Activated CD4-positive, alpha-beta T cell treated with anti-CD3 and anti-CD28 coated beads, Interleukin-2, amount 50 U/mL, for 4 hours (primary cell): ENCODE data around the gene MROH2A.

Experiments
- DNase-seq, 2 experiments: peaks; one replicate each; pipeline ENCODE4 v3.0.0-alpha.2; 2020

MROH2A gene

GRCh38 chr2:233764264-233764663 is 13.9 kb upstream of the MROH2A start:
- DNase-seq = no peak

GRCh38 chr2:233764761-233765160 is 13.4 kb upstream of the MROH2A start:
- no peak for DNase-seq

- DNase-seq = no peak
These were observed 11.7 kb upstream of the MROH2A start for GRCh38 chr2:233766416-233766815.

- no peak for DNase-seq
These were observed 10.1 kb upstream of the MROH2A start for GRCh38 chr2:233768076-233768475.

GRCh38 chr2:233769260-233769659 is 8.9 kb upstream of the MROH2A start:
- no peak for DNase-seq

- no peak for DNase-seq
These were observed 6.0 kb upstream of the MROH2A start for GRCh38 chr2:233772153-233772552.

- no peak for DNase-seq
These were observed 5.5 kb upstream of the MROH2A start for GRCh38 chr2:233772583-233772982.

- no peak for DNase-seq
These were observed 4.3 kb upstream of the MROH2A start for GRCh38 chr2:233773854-233774253.

GRCh38 chr2:233775414-233775813 is 2.7 kb upstream of the MROH2A start:
- no peak for DNase-seq

GRCh38 chr2:233779722-233780121 is 1.6 kb downstream of the MROH2A start:
- no peak for DNase-seq

- DNase-seq = no peak
These were observed 2.6 kb downstream of the MROH2A start for GRCh38 chr2:233780771-233781170.

GRCh38 chr2:233789554-233789953 is 11.4 kb downstream of the MROH2A start:
- no peak for DNase-seq

- no peak for DNase-seq
These were observed 13.2 kb downstream of the MROH2A start for GRCh38 chr2:233791151-233791882.

GRCh38 chr2:233791883-233792329 is 13.8 kb downstream of the MROH2A start:
- no peak for DNase-seq

- no peak for DNase-seq
These were observed 14.6 kb downstream of the MROH2A start for GRCh38 chr2:233792720-233793119.

- DNase-seq = no peak
These were observed 15.5 kb downstream of the MROH2A start for GRCh38 chr2:233793465-233794127.

- no peak for DNase-seq
These were observed 16.1 kb downstream of the MROH2A start for GRCh38 chr2:233794128-233794658.

- no peak for DNase-seq
These were observed 17.6 kb downstream of the MROH2A start for GRCh38 chr2:233795735-233796171.

- no peak for DNase-seq
These were observed 18.1 kb downstream of the MROH2A start for GRCh38 chr2:233796254-233796653.

- DNase-seq = no peak
These were observed 20.4 kb downstream of the MROH2A start for GRCh38 chr2:233798335-233799086.

GRCh38 chr2:233799087-233799665 is 21.0 kb downstream of the MROH2A start:
- DNase-seq = no peak

- DNase-seq = no peak
These were observed 21.6 kb downstream of the MROH2A start for GRCh38 chr2:233799716-233800115.

GRCh38 chr2:233800208-233800607 is 22.1 kb downstream of the MROH2A start:
- DNase-seq = no peak
